ENCODE results near the gene ROBO3.
A peak's percentile ranks its signal among the peaks of the same experiment; 100 is the strongest.

ROBO3 gene

GRCh38 chr11:124875943-124876817, 10.9 kb downstream of the ROBO3 start:
- peak; percentile 27 to 71 (median 49) for DNase-seq (ENCODE audit: low read depth in 3 of 3, low spot score in 1 of 3)

GRCh38 chr11:124876818-124877630, 11.8 kb downstream of the ROBO3 start:
- DNase-seq (ENCODE audit: low read depth in 3 of 3, low spot score in 1 of 3) = no peak

GRCh38 chr11:124877631-124877909, 12.3 kb downstream of the ROBO3 start:
- no peak for DNase-seq (ENCODE audit: low read depth in 3 of 3, low spot score in 1 of 3)

- DNase-seq (ENCODE audit: low read depth in 3 of 3, low spot score in 1 of 3) = no peak
These were observed 12.9 kb downstream of the ROBO3 start for GRCh38 chr11:124877910-124878758.

DNA sequence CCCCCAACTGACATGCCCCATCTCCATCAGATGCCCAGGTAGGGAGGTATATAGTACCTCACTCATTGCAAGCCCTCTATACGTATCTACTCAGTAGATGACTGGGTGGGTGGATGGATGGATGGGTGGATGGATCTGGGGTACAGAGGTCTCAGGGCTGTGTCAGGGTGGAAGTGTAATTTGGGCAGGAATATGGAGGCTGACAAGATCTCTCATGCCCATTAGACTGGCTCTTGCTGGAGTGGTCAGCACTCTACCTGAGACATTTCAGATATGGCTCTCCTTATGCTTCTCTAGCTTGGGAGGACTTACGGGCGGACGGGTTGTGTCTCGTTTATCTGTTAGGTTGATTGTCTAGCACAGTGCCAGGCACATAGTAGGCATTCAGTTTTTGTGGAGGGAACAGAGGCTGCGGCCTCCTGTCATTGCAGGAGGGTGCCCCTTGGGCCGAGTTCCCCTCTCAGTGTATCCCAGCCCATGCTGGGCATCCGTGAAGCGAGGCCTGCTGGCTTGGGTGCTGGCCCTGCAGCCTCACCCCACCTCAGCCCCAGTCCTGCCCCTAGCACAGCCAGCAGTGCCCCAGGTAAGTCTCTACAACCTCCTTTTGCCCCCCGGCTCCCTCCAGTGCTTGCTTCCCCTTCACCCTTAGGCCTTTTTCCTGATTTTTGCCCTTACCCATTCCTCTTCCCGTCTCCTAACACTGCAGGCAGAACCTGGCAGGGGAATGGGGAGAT, 13.7 kb downstream of the ROBO3 start:
- no peak for DNase-seq (ENCODE audit: low read depth in 3 of 3, low spot score in 1 of 3)

DNA sequence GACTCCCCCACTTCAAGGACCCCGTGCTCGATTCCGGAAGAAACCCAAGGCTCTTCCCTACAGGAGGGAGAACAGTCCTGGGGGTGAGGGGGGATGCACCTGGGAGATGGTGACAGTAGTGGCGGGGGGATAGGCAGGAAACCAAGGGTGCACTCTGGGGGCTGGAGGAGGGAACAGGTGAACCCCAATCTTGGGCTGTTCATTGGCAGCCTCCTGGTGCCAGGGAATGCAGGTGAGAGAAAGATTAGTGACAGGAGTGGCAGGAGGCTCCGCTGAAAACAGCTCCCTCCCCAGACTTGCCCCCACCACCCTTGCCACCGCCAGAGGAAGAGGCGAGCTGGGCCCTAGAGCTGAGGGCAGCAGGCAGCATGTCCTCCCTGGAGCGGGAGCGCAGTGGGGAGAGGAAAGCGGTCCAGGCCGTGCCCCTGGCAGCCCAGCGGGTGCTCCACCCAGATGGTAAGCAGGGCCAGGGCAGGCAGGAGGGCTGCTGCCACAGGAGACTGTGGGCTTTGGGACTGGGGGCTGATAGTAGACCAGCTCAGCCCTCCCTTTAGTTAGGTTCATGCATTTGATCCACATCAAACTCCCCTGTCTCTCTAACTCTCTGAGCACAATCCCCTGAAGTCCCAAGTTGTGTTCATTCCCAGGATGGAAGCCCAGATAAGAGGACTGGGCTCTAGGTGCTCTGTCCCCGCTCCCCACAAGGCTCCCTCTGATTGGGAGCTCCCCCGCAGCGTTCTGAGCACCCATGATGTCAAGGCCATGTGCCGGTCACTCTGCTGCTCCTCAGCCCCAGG, 14.5 kb downstream of the ROBO3 start:
- no peak for DNase-seq (ENCODE audit: low read depth in 3 of 3, low spot score in 1 of 3)

DNA sequence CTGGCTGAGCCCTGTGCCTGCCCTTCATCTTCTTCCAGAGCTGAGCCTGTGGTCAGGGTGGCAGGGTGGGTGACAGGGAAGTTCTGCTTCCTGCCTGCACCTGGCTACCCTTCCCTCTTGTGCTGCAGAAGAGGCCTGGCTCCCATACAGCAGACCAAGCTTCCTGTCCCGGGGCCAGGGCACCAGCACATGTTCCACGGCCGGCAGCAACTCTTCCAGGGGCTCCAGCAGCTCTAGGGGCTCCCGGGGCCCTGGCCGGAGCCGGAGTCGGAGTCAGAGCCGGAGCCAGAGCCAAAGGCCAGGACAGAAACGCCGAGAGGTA, 15.0 kb downstream of the ROBO3 start:
- DNase-seq (ENCODE audit: low read depth in 3 of 3, low spot score in 1 of 3) = no peak

DNA sequence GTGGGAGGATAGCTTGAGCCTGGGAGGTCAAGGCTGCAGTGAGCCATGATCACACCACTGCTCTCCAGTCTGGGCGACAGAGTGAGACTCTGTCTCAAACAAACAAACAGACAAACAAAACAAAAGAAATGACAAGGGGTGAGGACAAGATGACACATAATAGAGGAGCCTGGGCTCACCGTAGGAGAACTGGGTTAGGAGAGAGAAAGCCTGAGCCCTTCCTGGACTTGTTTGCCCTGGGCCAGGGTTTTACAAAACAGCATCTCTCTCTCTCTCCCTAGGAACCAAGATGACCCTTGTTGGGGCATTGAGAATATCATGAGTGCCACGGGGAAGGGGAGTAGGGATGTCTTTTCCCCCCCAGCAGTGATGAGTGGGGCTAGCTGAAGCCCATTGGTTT, 15.7 kb downstream of the ROBO3 start:
- DNase-seq (ENCODE audit: low read depth in 3 of 3, low spot score in 1 of 3) = no peak

GRCh38 chr11:124882339-124883071, 17.3 kb downstream of the ROBO3 start:
- DNase-seq (ENCODE audit: low read depth in 3 of 3, low spot score in 1 of 3) = no peak

- DNase-seq (ENCODE audit: low read depth in 3 of 3, low spot score in 1 of 3) = no peak
These were observed 19.1 kb downstream of the ROBO3 start for GRCh38 chr11:124884340-124884739.

- DNase-seq (ENCODE audit: low read depth in 3 of 3, low spot score in 1 of 3) = no peak
These were observed 19.7 kb downstream of the ROBO3 start for GRCh38 chr11:124884869-124885479.

DNA sequence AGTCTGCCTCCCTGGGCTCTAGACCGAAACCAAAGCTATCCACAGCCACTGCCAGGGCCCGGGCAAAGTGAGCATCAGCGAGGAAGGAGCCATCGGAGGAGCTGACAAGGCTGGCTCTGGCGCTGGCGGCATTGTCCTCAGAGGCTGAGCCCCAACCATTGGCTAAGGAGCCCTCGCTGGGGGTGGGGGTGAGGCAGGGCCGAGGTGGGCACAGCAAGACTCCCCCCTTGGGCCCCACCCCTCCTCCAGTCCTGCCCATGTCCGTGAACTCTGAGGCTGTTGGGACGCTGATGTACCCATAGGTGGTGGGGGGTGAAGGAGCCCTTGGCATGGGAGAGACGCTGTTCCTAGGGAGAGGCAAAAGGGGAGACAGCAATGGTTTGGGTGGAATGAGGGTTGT, 21.2 kb downstream of the ROBO3 start:
- no peak for DNase-seq (ENCODE audit: low read depth in 3 of 3, low spot score in 1 of 3)

GRCh38 chr11:124886978-124887666, 21.9 kb downstream of the ROBO3 start:
- no peak for DNase-seq (ENCODE audit: low read depth in 3 of 3, low spot score in 1 of 3)

DNA sequence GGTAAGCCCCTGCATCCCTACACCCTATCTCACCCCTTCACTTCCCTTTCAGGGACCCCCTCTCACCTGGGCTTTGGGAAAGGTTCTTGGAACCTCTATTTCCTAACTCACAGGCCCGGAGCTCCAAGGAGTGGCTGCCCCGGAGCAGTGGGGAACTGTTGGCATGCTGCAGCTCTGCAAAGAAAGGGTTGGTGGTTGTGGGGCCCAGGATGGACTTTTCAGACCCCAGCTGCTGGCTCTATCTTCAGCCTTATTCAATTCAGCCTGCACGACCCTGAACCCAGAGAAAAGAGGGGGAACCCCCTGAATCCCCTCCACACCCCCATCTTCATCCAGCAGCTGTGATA, 22.4 kb downstream of the ROBO3 start:
- DNase-seq (ENCODE audit: low read depth in 3 of 3, low spot score in 1 of 3) = no peak

GRCh38 chr11:124889191-124890091, 24.2 kb downstream of the ROBO3 start:
- DNase-seq (ENCODE audit: low read depth in 3 of 3, low spot score in 1 of 3) = no peak

DNA sequence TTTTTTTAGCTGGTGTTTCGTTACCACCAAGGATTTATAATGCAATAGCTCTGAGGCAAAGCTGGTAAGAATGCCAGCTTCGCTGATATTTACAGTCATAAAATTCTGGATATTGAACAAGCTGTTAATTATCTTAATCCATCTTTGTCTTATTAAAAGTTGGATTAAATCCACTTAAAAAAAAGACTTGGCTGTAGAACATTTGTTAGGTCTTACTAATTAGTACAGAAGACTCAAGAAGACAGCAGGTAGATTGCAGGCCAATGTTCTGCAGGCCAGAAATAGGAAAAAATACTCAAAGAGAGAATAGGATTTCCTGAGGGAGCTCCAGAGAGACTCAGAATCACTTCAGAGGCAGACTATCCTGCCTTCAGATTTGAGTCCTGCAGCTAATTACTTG, 24.9 kb downstream of the ROBO3 start:
- no peak for DNase-seq (ENCODE audit: low read depth in 3 of 3, low spot score in 1 of 3)

GRCh38 chr11:124890683-124891372, 25.6 kb downstream of the ROBO3 start:
- DNase-seq (ENCODE audit: low read depth in 3 of 3, low spot score in 1 of 3) = no peak
